ENCODE results near the gene TOPBP1.

DNA sequence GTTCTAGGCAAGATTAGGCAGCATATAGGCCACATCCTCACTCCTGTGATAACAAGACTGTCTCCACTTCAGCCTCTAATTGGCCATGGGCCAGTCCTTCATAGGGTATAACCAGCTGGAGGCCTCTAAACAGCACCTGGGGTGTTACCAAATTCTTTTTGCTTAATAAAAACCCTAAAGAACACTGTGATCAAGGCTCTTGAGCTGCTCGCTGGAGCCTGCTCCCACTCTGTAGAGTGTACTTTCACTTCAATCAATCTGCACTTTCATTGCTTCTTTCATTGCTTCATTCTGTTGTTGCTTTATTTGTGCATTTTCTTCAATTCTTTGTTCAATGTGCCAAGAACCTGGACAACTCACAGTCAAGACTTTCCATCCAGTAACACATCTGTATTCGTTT, 36.2 kb upstream of the TOPBP1 start:
- TF ChIP-seq, protein P1, sequence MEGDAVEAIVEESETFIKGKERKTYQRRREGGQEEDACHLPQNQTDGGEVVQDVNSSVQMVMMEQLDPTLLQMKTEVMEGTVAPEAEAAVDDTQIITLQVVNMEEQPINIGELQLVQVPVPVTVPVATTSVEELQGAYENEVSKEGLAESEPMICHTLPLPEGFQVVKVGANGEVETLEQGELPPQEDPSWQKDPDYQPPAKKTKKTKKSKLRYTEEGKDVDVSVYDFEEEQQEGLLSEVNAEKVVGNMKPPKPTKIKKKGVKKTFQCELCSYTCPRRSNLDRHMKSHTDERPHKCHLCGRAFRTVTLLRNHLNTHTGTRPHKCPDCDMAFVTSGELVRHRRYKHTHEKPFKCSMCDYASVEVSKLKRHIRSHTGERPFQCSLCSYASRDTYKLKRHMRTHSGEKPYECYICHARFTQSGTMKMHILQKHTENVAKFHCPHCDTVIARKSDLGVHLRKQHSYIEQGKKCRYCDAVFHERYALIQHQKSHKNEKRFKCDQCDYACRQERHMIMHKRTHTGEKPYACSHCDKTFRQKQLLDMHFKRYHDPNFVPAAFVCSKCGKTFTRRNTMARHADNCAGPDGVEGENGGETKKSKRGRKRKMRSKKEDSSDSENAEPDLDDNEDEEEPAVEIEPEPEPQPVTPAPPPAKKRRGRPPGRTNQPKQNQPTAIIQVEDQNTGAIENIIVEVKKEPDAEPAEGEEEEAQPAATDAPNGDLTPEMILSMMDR (IDR thresholded peaks at IDR 0.05), result no peak
- TF ChIP-seq POLR2A (IDR thresholded peaks at IDR 0.05), result no peak
